ENCODE results near the gene TDO2. TPM values are rescaled to one million over a fixed set of nuclear protein-coding genes. Genes with fewer than 3 reads are reported as not detected.

Gene TDO2
- total RNA-seq, 2 experiments from 2014 or later, result 0.16 to 0.18 TPM

DNA sequence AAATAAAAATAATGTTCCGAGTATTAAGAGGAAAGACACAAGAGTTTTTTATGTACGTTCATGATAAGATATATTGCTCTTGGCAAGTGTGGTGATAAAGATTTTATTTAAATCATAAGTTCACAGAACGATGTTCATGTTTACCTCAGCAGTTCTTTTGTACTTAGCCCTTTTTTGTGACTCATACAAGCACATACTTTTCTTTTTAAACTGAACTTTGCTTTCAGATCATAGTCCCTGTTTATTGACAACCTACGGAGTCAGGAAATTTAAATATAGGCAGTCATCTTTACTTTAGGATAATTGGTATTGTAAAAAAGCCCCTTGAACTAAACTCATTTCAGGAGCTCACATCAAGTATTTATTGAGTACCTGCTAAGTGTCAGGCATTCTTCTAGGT lies 51.4 kb downstream of the TDO2 start:
- no peak for DNase-seq
- Mint-ChIP-seq H3K4me3 (no peak overlapping the region), H3K36me3 (peaks cover 2% of the 10 kb centered on the region), H3K9me3 (no peaks in the 10 kb centered on the region), H3K27ac (no peak overlapping the region), H3K27me3 (peaks cover 6% of the 10 kb centered on the region), H3K4me1 (peaks cover 23% of the 10 kb centered on the region)

GRCh38 chr4:155956461-155956860 lies 53.0 kb downstream of the TDO2 start:
- H3K4me3 Mint-ChIP-seq, result no peak overlapping the region
- H3K4me1 Mint-ChIP-seq, result peaks cover 19% of the 10 kb centered on the region
- H3K27me3 Mint-ChIP-seq, result peaks cover 6% of the 10 kb centered on the region
- peaks cover 2% of the 10 kb centered on the region for H3K36me3 Mint-ChIP-seq
- no peaks in the 10 kb centered on the region for H3K9me3 Mint-ChIP-seq
- DNase-seq, result no peak
- H3K27ac Mint-ChIP-seq, result no peak overlapping the region

DNA sequence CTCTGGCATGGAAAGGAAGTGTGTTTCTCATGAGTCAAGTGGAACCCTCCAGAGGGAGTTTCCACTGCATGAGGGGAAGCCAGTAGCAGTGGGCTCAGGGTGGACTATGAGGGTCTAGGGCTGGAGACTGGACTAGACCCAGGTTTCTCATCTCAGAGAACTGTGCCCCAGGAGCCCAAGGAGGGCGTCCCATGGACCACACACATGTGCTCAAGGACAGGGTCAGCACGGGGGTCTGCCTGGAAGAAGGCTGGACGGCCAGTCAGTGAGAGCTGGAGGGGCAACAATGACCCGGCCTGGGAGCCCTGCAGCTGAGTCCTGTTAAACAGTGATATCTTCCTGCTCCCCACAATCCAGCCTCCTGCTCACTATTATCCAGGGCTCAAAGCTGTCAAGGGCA lies 55.9 kb downstream of the TDO2 start:
- DNase-seq, result no peak
- H3K9me3 Mint-ChIP-seq, result no peaks in the 10 kb centered on the region
- H3K36me3 Mint-ChIP-seq, result no peaks in the 10 kb centered on the region
- no peak overlapping the region for H3K4me3 Mint-ChIP-seq
- H3K27me3 Mint-ChIP-seq, result peaks cover 6% of the 10 kb centered on the region
- no peak overlapping the region for H3K27ac Mint-ChIP-seq
- peaks cover 9% of the 10 kb centered on the region for H3K4me1 Mint-ChIP-seq

DNA sequence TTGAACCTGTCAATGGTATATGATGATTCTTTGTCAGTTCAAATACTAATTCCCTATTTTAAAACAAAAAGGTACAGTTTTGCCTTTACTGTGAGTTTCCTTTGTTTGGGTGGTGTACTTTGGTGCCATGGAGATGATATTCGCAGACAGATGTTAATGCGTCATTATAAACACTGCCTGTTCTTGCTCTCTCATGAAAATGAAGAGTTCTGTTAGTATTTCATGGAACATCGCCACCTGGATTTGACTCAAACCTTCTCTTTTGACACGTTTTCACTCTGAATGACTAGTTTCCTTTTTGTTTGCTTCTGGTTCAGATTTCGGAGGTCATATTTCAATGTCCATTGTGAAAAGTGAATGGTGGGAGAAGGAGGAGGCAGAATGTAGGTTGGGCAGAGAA lies 57.0 kb downstream of the TDO2 start:
- Mint-ChIP-seq H3K27ac (no peak overlapping the region), H3K4me3 (no peak overlapping the region), H3K9me3 (no peaks in the 10 kb centered on the region), H3K27me3 (peaks cover 6% of the 10 kb centered on the region), H3K36me3 (no peaks in the 10 kb centered on the region), H3K4me1 (peaks cover 7% of the 10 kb centered on the region)
- DNase-seq, result no peak

DNA sequence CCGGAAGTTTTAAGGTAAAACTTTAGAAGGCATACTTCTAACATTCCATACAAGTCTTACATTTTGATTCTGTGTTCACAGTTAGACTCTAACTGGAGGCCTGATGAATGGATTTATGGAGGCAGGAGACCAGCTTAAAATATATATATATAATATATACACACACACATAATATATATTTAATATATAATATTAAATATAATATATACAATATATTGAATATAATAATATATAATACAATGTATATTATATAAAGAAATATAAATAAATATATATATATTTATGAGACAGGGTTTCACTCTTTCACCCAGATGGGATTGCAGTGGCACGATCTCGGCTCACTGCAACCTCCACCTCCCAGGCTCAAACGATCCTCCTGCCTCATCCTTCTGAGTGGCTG lies 58.1 kb downstream of the TDO2 start:
- no peak for DNase-seq
- H3K36me3 Mint-ChIP-seq, result no peaks in the 10 kb centered on the region
- H3K4me1 Mint-ChIP-seq, result peaks cover 7% of the 10 kb centered on the region
- H3K27ac Mint-ChIP-seq, result no peak overlapping the region
- H3K4me3 Mint-ChIP-seq, result no peak overlapping the region
- H3K9me3 Mint-ChIP-seq, result no peaks in the 10 kb centered on the region
- peaks cover 6% of the 10 kb centered on the region for H3K27me3 Mint-ChIP-seq

- Mint-ChIP-seq H3K27me3 (peaks cover 8% of the 10 kb centered on the region), H3K9me3 (no peaks in the 10 kb centered on the region), H3K27ac (no peak overlapping the region), H3K4me3 (no peak overlapping the region), H3K4me1 (peaks cover 7% of the 10 kb centered on the region), H3K36me3 (no peaks in the 10 kb centered on the region)
- no peak for DNase-seq
These were observed 59.3 kb downstream of the TDO2 start for GRCh38 chr4:155962767-155963166.

GRCh38 chr4:155964016-155964891 lies 60.8 kb downstream of the TDO2 start:
- Mint-ChIP-seq H3K9me3 (no peaks in the 10 kb centered on the region), H3K27ac (no peak overlapping the region), H3K27me3 (peaks cover 14% of the 10 kb centered on the region), H3K4me1 (peaks cover 7% of the 10 kb centered on the region), H3K4me3 (no peak overlapping the region), H3K36me3 (no peaks in the 10 kb centered on the region)
- DNase-seq, result no peak

DNA sequence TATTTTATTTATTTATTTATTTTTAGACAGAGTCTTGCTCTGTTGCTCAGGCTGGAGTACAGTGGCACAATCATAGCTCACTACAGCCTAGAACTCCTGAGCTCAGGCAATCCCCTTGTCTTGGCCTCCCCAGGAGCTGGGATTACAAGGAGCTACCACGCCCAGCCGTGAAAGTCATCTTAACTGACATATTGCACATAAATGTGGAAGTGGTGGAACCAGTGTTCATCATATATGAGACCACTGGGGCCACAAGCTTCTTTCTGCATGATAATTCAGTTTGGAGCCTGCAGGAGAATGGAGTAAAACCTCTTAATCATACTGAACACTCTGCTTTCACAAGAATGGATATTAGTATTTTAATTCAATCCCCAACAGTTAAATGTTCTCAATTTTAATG lies 62.7 kb downstream of the TDO2 start:
- DNase-seq, result no peak
- Mint-ChIP-seq H3K4me3 (no peak overlapping the region), H3K4me1 (peaks cover 7% of the 10 kb centered on the region), H3K36me3 (no peaks in the 10 kb centered on the region), H3K27me3 (peaks cover 18% of the 10 kb centered on the region), H3K9me3 (no peaks in the 10 kb centered on the region), H3K27ac (no peak overlapping the region)

- Mint-ChIP-seq H3K4me1 (peaks cover 7% of the 10 kb centered on the region), H3K9me3 (no peaks in the 10 kb centered on the region), H3K4me3 (no peak overlapping the region), H3K27ac (no peak overlapping the region), H3K27me3 (peaks cover 18% of the 10 kb centered on the region), H3K36me3 (no peaks in the 10 kb centered on the region)
- DNase-seq, result no peak
These were observed 63.4 kb downstream of the TDO2 start for GRCh38 chr4:155966731-155967395.

Other genes with a start within 250 kb of the TDO2 start
- gene GUCY1A1, start 236.8 kb upstream of the TDO2 start, total RNA-seq, result under 1 TPM; 0.04 to 0.14 TPM
- under 1 TPM; 0.20 to 0.27 TPM for gene GUCY1B1, start 144.7 kb upstream of the TDO2 start, total RNA-seq
- not detected for gene ASIC5, start 37.4 kb upstream of the TDO2 start, total RNA-seq
- 1 to 10 TPM; 4.6 to 4.7 TPM for gene CTSO, start 50.2 kb downstream of the TDO2 start, total RNA-seq

Measured in activated naive CD8-positive, alpha-beta T cell treated with anti-CD3 and anti-CD28 coated beads for 36 hours (primary cell).